Dendritic cell treated with granulocyte-macrophage colony-stimulating factor and Interleukin-4, amounts not matched to agents 40 ng/mL and 50 ng/mL, for 4 days (primary cell): ENCODE measurements around the gene DOCK10.

ENCODE experiments used
- H3K27ac Mint-ChIP-seq: one replicate; pipeline ENCODE4 v1.8.0; 2022; ENCODE audit warnings: mild to moderate bottlenecking, mixed read lengths
- H3K27me3 Mint-ChIP-seq: one replicate; pipeline ENCODE4 v1.8.0; 2022; ENCODE audit warnings: mild to moderate bottlenecking, mixed read lengths
- H3K36me3 Mint-ChIP-seq: one replicate; pipeline ENCODE4 v1.8.0; 2022; ENCODE audit warnings: low read depth, mixed read lengths
- H3K4me1 Mint-ChIP-seq: one replicate; pipeline ENCODE4 v1.8.0; 2022; ENCODE audit warnings: low read depth, mixed read lengths
- H3K4me3 Mint-ChIP-seq: one replicate; pipeline ENCODE4 v1.8.0; 2022; ENCODE audit warnings: mild to moderate bottlenecking, moderate library complexity, mixed read lengths
- H3K9me3 Mint-ChIP-seq: one replicate; pipeline ENCODE4 v1.8.0; 2022; ENCODE audit warnings: mixed read lengths
- intact Hi-C: fragments of 100-400 bp; cut with micrococcal nuclease; formaldehyde crosslinking; loops from one replicate; pipeline ENCODE4 v1.15.0; 2022

Gene DOCK10

GRCh38 chr2:224884188-224884587, 158.1 kb downstream of the DOCK10 start:
- no peak overlapping the region for H3K4me3 Mint-ChIP-seq
- no peaks in the 10 kb centered on the region for H3K9me3 Mint-ChIP-seq
- H3K27me3 Mint-ChIP-seq: no peaks in the 10 kb centered on the region
- H3K4me1 Mint-ChIP-seq: peaks cover 38% of the 10 kb centered on the region
- no peak overlapping the region for H3K27ac Mint-ChIP-seq
- H3K36me3 Mint-ChIP-seq: peaks cover 93% of the 10 kb centered on the region
- intact Hi-C loops: no loop called here

DNA sequence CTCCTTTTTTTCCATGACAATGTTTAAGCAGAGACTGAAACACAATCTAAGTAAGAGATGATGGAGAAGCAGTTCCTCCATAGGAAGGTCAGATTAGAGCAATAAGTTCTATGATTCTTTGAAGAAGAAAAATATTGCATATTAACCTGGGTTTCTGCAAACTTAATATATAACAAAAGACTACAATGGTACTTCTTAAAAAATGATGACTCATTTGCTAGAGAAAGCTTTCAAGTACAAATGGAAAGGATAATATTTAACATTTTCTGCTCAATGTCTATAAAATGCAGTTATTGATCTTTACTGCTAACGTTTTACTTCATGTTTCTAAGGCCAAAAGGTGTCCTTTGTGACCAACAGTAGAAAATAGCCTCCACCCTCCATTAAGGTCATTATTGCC, 158.6 kb downstream of the DOCK10 start:
- H3K27ac Mint-ChIP-seq: no peak overlapping the region
- no peak overlapping the region for H3K4me3 Mint-ChIP-seq
- peaks cover 93% of the 10 kb centered on the region for H3K36me3 Mint-ChIP-seq
- no peaks in the 10 kb centered on the region for H3K27me3 Mint-ChIP-seq
- intact Hi-C loops: no loop called here
- no peaks in the 10 kb centered on the region for H3K9me3 Mint-ChIP-seq
- H3K4me1 Mint-ChIP-seq: peaks cover 38% of the 10 kb centered on the region

GRCh38 chr2:224883172-224883516, 159.1 kb downstream of the DOCK10 start:
- intact Hi-C loops: no loop called here
- no peak overlapping the region for H3K4me3 Mint-ChIP-seq
- H3K36me3 Mint-ChIP-seq: peaks cover 93% of the 10 kb centered on the region
- H3K9me3 Mint-ChIP-seq: no peaks in the 10 kb centered on the region
- H3K4me1 Mint-ChIP-seq: peaks cover 38% of the 10 kb centered on the region
- no peaks in the 10 kb centered on the region for H3K27me3 Mint-ChIP-seq
- no peak overlapping the region for H3K27ac Mint-ChIP-seq

- Mint-ChIP-seq H3K9me3 (no peaks in the 10 kb centered on the region), H3K27me3 (no peaks in the 10 kb centered on the region), H3K36me3 (peaks cover 96% of the 10 kb centered on the region), H3K4me1 (peaks cover 39% of the 10 kb centered on the region), H3K4me3 (no peak overlapping the region), H3K27ac (peak overlapping the region; percentile 39)
- intact Hi-C loops: no loop called here
These were observed 159.7 kb downstream of the DOCK10 start for GRCh38 chr2:224882291-224883171.

GRCh38 chr2:224881846-224882245, 160.4 kb downstream of the DOCK10 start:
- Mint-ChIP-seq H3K27ac (peak overlapping the region; percentile 39), H3K36me3 (peaks cover 98% of the 10 kb centered on the region), H3K4me3 (no peak overlapping the region), H3K4me1 (peaks cover 46% of the 10 kb centered on the region), H3K9me3 (no peaks in the 10 kb centered on the region), H3K27me3 (no peaks in the 10 kb centered on the region)
- intact Hi-C loops: no loop called here

DNA sequence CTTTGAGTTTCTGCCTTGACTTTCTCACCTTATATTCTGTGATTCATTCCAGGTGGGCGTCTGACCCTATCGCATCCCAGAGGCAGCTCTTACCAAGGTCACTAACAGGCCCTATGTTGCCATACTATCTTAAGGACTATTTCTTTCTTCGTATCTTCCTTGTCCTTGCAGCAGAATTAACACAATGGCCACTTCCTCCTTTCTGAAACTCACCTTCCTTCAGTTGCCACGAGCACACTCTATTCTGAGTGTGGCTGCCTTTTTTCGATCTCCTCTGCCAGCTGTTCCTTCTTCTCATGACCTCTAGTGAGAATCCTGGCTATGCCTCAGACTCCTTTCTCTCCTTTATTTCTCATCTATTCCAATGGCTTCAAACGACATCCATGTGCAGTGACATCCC, 165.7 kb downstream of the DOCK10 start:
- intact Hi-C loops: no loop called here
- peaks cover 4% of the 10 kb centered on the region for H3K9me3 Mint-ChIP-seq
- H3K4me3 Mint-ChIP-seq: no peak overlapping the region
- H3K27me3 Mint-ChIP-seq: no peaks in the 10 kb centered on the region
- H3K36me3 Mint-ChIP-seq: peaks cover 100% of the 10 kb centered on the region
- H3K4me1 Mint-ChIP-seq: peaks cover 22% of the 10 kb centered on the region
- H3K27ac Mint-ChIP-seq: peak overlapping the region; percentile 2

DNA sequence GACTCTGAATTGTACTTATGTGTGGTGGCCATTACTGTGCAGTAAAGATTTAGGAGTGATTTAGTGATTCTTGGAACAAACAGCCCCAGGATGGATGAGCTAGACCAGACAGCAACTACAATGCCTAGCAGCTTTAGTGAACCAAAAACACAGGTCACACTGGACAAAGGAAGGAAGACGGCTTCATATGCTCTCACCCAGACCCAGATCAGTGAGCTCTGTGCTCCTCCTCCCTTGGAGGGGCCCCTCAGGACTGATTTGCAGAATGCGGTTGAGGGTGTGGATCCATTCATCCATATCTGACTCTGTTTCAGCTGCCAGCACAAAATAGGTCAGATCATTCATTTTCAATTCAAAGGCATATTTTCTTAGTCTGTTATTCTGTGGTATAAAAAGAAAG, 166.4 kb downstream of the DOCK10 start:
- peaks cover 100% of the 10 kb centered on the region for H3K36me3 Mint-ChIP-seq
- intact Hi-C loops: no loop called here
- H3K27me3 Mint-ChIP-seq: no peaks in the 10 kb centered on the region
- H3K4me1 Mint-ChIP-seq: peaks cover 21% of the 10 kb centered on the region
- peak overlapping the region; percentile 21 for H3K27ac Mint-ChIP-seq
- H3K4me3 Mint-ChIP-seq: no peak overlapping the region
- peaks cover 11% of the 10 kb centered on the region for H3K9me3 Mint-ChIP-seq

DNA sequence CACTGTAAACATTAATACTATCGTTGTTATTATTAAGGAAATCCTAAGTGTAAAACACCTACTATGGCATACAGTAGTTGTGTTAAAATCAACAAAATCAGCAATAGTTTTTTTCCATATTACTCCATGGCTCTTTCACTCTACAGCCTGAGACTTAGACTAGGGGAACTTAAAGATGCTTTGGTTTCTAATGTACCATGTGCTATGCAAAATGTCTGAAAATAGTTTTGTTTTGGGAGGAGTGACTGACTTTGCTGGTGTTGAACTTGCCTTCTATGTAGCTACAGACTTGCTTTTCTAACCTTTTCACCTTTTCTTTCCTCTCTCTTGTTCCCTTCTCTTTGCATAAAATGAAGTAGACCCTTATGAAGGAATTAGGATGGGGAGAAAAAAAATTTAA, 167.1 kb downstream of the DOCK10 start:
- Mint-ChIP-seq H3K9me3 (peaks cover 13% of the 10 kb centered on the region), H3K4me3 (no peak overlapping the region), H3K27ac (no peak overlapping the region), H3K27me3 (no peaks in the 10 kb centered on the region), H3K36me3 (peaks cover 100% of the 10 kb centered on the region), H3K4me1 (peaks cover 21% of the 10 kb centered on the region)
- intact Hi-C loops: no loop called here

GRCh38 chr2:224871813-224872212, 170.5 kb downstream of the DOCK10 start:
- Mint-ChIP-seq H3K4me1 (peaks cover 13% of the 10 kb centered on the region), H3K27ac (peak overlapping the region; percentile 3), H3K9me3 (peaks cover 13% of the 10 kb centered on the region), H3K27me3 (no peaks in the 10 kb centered on the region), H3K4me3 (no peak overlapping the region), H3K36me3 (peaks cover 99% of the 10 kb centered on the region)
- intact Hi-C loops: no loop called here

- no peak overlapping the region for H3K27ac Mint-ChIP-seq
- peaks cover 13% of the 10 kb centered on the region for H3K9me3 Mint-ChIP-seq
- intact Hi-C loops: no loop called here
- no peak overlapping the region for H3K4me3 Mint-ChIP-seq
- H3K36me3 Mint-ChIP-seq: peaks cover 99% of the 10 kb centered on the region
- no peaks in the 10 kb centered on the region for H3K4me1 Mint-ChIP-seq
- no peaks in the 10 kb centered on the region for H3K27me3 Mint-ChIP-seq
These were observed 171.9 kb downstream of the DOCK10 start for GRCh38 chr2:224870341-224870740.

DNA sequence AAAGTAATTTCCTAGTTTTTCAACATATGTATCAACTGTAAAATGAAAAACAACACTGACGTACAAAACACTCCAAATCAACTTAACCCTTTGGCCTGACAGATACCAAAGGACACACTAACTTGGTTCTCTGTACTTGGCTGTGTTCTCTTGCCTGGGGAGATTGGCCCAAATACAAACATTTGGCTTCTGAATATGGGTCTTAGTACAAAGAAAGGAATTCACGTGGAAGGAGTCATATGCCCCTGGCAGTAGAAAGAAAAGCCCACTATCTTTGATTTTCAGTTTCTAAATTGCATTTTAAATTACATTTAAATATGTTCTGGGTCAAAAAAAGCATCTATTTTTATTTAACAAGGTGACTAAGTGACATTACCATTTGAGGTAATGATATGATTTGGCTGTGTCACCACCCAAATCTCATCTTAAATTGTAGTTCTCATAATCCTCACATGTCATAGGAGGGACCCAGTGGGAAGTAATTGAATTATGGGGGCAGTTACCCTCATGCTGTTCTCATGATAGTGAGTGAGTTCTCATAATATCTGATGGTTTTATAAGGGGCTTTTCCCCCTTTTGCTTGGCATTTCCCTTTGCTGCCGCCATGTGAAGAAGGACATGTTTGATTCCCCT, 172.6 kb downstream of the DOCK10 start:
- peaks cover 99% of the 10 kb centered on the region for H3K36me3 Mint-ChIP-seq
- intact Hi-C loops: no loop called here
- H3K9me3 Mint-ChIP-seq: peaks cover 13% of the 10 kb centered on the region
- no peaks in the 10 kb centered on the region for H3K4me1 Mint-ChIP-seq
- H3K27me3 Mint-ChIP-seq: no peaks in the 10 kb centered on the region
- H3K27ac Mint-ChIP-seq: no peak overlapping the region
- H3K4me3 Mint-ChIP-seq: no peak overlapping the region

DNA sequence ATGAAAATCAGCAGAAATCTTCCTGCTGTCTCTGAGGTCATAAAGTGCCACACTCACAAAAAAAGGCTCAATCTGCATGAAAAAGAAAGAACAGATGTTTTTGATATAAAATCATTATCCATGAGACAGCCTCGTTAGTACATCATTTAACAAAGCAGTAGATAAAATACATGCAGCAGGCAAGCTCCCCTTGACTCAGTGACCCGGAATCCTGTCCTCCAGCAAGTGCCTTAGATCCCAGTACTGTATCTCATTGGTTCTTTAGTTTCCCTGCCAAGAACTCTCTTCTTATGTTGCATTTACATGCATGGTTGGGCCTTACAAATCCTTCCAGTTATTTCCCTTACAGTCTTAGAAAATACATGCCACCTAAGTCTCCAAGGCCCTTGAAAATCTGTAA, 177.3 kb downstream of the DOCK10 start:
- no peaks in the 10 kb centered on the region for H3K9me3 Mint-ChIP-seq
- no peaks in the 10 kb centered on the region for H3K27me3 Mint-ChIP-seq
- no peak overlapping the region for H3K4me3 Mint-ChIP-seq
- H3K36me3 Mint-ChIP-seq: peaks cover 92% of the 10 kb centered on the region
- no peak overlapping the region for H3K27ac Mint-ChIP-seq
- H3K4me1 Mint-ChIP-seq: no peaks in the 10 kb centered on the region
- intact Hi-C loops: no loop called here

- intact Hi-C loops: no loop called here
- H3K27ac Mint-ChIP-seq: no peak overlapping the region
- peaks cover 91% of the 10 kb centered on the region for H3K36me3 Mint-ChIP-seq
These were observed 181.0 kb downstream of the DOCK10 start for GRCh38 chr2:224861266-224861665.

DNA sequence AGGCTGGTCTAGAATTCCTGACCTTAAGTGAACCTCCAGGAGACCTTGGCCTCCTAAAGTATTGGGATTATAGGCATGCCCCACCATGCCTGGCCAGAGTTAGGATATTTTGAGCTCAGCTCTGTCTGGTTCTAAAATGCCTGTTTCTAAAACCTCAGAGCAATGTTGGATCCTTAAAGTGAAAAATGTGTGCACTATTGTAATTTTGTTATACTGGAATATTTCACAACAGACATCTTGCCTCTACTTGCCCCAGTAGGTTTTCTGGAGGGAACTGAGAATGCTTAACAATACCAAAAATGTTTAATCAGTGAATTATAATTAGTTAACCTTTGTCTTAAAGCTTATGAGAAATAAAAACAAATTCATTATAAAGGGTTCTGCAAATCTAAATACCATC, 181.5 kb downstream of the DOCK10 start:
- Mint-ChIP-seq H3K27ac (no peak overlapping the region), H3K27me3 (no peaks in the 10 kb centered on the region), H3K36me3 (peaks cover 91% of the 10 kb centered on the region), H3K9me3 (no peaks in the 10 kb centered on the region), H3K4me3 (no peak overlapping the region), H3K4me1 (no peaks in the 10 kb centered on the region)
- intact Hi-C loops: no loop called here

More at GRCh38 chr2:224861266-224861665, 181.0 kb downstream of the DOCK10 start:
- no peaks in the 10 kb centered on the region for H3K27me3 Mint-ChIP-seq
- no peaks in the 10 kb centered on the region for H3K4me1 Mint-ChIP-seq
- no peak overlapping the region for H3K4me3 Mint-ChIP-seq
- no peaks in the 10 kb centered on the region for H3K9me3 Mint-ChIP-seq
